Smooth muscle cell of the pulmonary artery (primary cell): Measurements from ENCODE around the gene OGG1. TPM values are rescaled to one million over a fixed set of nuclear protein-coding genes. Genes with fewer than 3 reads are reported as not detected.

Experiments used
- total RNA-seq: library from RNA; depleted of rRNA; stranded (reverse); fragments of >200 nt; gene quantifications from 2 replicates; pipeline ENCODE4 v1.2.3, GENCODE V29; 2014

OGG1 gene
- total RNA-seq = 16.4 and 19.8 TPM in 2 replicates

GRCh38 chr3:9749645-9750555 is at the start of gene OGG1:
OGG1 (plus strand) TSS chr3:9749952; CDS start chr3:9750287, 335 bp downstream.

GRCh38 chr3:9703736-9704346 is 45.9 kb upstream of the OGG1 start, which contains the start of gene CPNE9:
CPNE9 (plus strand) TSS chr3:9703833; CDS start chr3:9703997, 164 bp downstream.

GRCh38 chr3:9731206-9732079 is 18.3 kb upstream of the OGG1 start, which contains the start of gene BRPF1:
BRPF1 (plus strand) TSS chr3:9731735; CDS start chr3:9734141, 2,406 bp downstream.

GRCh38 chr3:9769426-9770275 is 19.9 kb downstream of the OGG1 start, which contains the start of gene CAMK1:
CAMK1 (minus strand) TSS chr3:9769947; CDS start chr3:9767749, 2,198 bp downstream.

GRCh38 chr3:9792405-9793160 is 42.8 kb downstream of the OGG1 start, which contains the start of the genes ARPC4 and TADA3:
ARPC4 (plus strand) TSS chr3:9793082; CDS start chr3:9793122, 40 bp downstream.
TADA3 (minus strand) TSS chr3:9792473; CDS start chr3:9791466, 1,007 bp downstream.

Other genes with a start within 250 kb of the OGG1 start
- not detected in 2 replicates for gene LHFPL4, start 196.1 kb upstream of the OGG1 start, total RNA-seq
- gene MTMR14, start 100.4 kb upstream of the OGG1 start, total RNA-seq = 23.7 and 25.7 TPM in 2 replicates
- not detected in 2 replicates for gene CPNE9, start 46.1 kb upstream of the OGG1 start, total RNA-seq
- 14.5 and 19.6 TPM in 2 replicates for gene BRPF1, start 18.2 kb upstream of the OGG1 start, total RNA-seq
- gene CAMK1, start 20.0 kb downstream of the OGG1 start, total RNA-seq = 37.5 and 40.3 TPM in 2 replicates
- gene TADA3, start 42.5 kb downstream of the OGG1 start, total RNA-seq = 63.9 and 89.1 TPM in 2 replicates
- gene ARPC4, start 43.1 kb downstream of the OGG1 start, total RNA-seq = 147 and 160 TPM in 2 replicates
- gene TTLL3, start 60.3 kb downstream of the OGG1 start, total RNA-seq = 19.8 and 28.8 TPM in 2 replicates
- 17.5 and 22.3 TPM in 2 replicates for gene RPUSD3, start 94.1 kb downstream of the OGG1 start, total RNA-seq
- gene CIDEC, start 130.3 kb downstream of the OGG1 start, total RNA-seq = not detected in 2 replicates
- gene JAGN1, start 140.7 kb downstream of the OGG1 start, total RNA-seq = 23.5 and 23.8 TPM in 2 replicates
- 0.89 and 2.1 TPM in 2 replicates for gene IL17RE, start 152.9 kb downstream of the OGG1 start, total RNA-seq
- gene IL17RC, start 167.1 kb downstream of the OGG1 start, total RNA-seq = 22.2 and 32.3 TPM in 2 replicates
- 76.0 and 154 TPM in 2 replicates for gene CRELD1, start 183.9 kb downstream of the OGG1 start, total RNA-seq
- 3.9 and 4.7 TPM in 2 replicates for gene PRRT3, start 202.5 kb downstream of the OGG1 start, total RNA-seq
- gene EMC3, start 236.9 kb downstream of the OGG1 start, total RNA-seq = 61.7 and 97.5 TPM in 2 replicates